GM12872 (cell line): ENCODE measurements around the gene RAB27A.

ENCODE experiments used
- TF ChIP-seq, protein P1 (sequence below): IDR thresholded peaks from 3 replicates; pipeline ENCODE4 v1.5.1; 2011; ENCODE audit warnings: low read depth, mild to moderate bottlenecking, low read length, moderate library complexity; ENCODE audit not compliant: insufficient read depth

RAB27A gene

GRCh38 chr15:55277116-55277564 lies 12.5 kb downstream of the RAB27A start:
- TF ChIP-seq, protein P1, sequence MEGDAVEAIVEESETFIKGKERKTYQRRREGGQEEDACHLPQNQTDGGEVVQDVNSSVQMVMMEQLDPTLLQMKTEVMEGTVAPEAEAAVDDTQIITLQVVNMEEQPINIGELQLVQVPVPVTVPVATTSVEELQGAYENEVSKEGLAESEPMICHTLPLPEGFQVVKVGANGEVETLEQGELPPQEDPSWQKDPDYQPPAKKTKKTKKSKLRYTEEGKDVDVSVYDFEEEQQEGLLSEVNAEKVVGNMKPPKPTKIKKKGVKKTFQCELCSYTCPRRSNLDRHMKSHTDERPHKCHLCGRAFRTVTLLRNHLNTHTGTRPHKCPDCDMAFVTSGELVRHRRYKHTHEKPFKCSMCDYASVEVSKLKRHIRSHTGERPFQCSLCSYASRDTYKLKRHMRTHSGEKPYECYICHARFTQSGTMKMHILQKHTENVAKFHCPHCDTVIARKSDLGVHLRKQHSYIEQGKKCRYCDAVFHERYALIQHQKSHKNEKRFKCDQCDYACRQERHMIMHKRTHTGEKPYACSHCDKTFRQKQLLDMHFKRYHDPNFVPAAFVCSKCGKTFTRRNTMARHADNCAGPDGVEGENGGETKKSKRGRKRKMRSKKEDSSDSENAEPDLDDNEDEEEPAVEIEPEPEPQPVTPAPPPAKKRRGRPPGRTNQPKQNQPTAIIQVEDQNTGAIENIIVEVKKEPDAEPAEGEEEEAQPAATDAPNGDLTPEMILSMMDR, result no peak

DNA sequence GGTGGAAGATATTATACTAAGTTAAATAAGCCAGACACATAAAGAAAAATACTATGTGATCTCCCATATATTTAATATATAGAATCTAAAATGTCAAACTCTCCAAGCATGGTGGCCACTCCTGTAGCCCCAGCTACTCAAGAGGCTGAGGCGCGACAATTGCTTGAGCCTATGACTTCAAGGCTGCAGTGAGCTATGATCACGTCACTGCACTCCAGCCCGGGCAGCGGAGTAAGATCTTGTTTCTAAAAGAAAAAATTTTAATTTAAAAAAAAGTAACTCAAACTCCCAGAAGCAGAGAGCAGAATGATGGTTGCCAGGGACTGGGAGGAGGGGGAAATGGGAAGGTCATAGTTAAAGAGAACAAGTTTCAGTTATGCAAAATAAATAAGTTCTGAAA lies 13.3 kb downstream of the RAB27A start:
- TF ChIP-seq, protein P1, result no peak

GRCh38 chr15:55270291-55270690 lies 19.3 kb downstream of the RAB27A start:
- TF ChIP-seq, protein P1, result no peak

GRCh38 chr15:55268176-55268695 lies 21.4 kb downstream of the RAB27A start:
- TF ChIP-seq, protein P1, result no peak

DNA sequence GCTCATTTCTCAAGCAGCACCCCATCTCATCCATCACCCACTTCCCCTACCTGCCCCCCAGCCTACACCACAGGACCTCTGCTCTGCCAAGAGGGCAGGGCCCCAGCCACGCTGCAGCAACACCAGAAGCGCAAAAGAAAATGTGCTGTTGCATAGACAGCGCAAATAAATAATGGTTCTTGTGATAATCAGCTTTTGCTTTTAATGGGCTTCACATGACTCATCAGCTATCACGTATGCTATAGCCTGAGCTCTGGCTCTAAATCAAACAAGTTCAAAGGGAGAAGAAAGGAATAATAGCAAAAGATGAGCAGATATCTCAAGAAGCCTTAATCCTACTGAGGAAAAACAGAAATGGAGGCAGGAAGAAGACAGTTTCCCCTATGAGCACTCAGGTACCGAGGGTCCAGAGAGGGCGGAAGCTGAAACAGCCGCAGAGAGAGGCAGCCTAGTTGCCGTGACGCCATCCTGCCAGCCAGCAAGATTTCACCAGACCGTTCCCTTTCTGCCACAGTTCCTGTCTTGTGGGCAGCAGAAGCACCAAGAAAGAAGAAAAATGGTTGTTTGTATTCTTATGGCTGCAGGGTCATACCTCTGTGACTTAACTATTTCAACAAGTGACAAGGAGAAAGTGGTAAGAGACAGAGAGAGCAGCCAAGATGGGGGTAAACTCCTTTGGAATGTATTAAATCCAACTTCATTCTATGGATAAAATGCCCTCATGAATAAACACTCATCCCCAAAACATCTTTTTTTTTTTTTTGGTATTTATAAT lies 22.0 kb downstream of the RAB27A start:
- TF ChIP-seq, protein P1, result no peak

DNA sequence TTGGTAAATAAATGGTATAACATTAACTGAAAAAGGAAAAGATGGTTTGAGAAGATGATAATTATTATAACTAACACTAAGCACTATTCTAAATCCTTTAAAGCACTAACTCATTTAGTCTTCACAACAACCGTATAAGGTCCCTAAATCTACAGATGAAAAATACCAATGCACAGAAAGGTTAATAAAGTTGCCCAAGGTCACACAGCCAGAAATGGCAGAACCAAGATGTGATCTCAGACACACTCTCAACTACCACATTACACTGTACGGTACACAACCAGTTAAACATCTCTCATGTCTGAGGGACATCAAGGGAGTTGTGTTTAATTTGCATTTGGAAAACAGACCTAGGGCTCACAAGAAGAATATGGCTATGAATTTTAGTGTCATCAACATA lies 23.1 kb downstream of the RAB27A start:
- TF ChIP-seq, protein P1, result no peak

DNA sequence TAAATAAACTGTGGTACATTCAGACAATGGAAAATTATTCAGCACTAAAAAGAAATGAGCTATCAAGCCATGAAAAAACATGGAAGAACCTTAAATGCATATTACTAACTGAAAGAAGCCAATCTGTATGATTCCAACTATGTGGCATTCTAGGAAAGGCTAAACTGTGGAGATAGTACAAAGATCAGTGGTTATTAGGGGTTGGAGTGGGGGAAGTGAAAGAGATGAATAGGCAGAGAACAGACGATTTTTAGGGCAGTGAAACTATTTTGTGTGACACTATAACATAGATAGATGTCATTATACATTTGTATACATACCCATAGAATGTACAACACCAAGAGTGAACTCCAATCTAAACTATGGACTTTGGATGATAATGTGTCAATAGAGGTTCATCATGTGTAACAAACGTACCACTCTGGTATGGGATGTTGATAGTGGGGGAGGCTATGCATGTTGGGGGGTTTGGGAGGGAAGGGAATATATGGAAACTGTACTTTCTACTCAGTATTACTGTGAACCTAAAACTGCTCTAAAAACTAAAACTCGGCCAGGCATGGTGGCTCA lies 29.0 kb downstream of the RAB27A start:
- TF ChIP-seq, protein P1, result no peak
